LNCaP clone FGC (cell line): ENCODE results near the gene HINFP.

Experiments used
- DNase-seq: peaks from one replicate; pipeline ENCODE4 v3.0.0-alpha.2; 2011; ENCODE audit warnings: low read depth
- H3K4me3 ChIP-seq: 2 replicates; pipeline ENCODE4 v1.5.1; 2011; ENCODE audit warnings: mild to moderate bottlenecking, low read depth, low read length, control low read depth
- CTCF ChIP-seq: IDR thresholded peaks from 2 replicates; pipeline ENCODE4 v1.5.1; 2012; ENCODE audit warnings: mild to moderate bottlenecking; ENCODE audit not compliant: control insufficient read depth, insufficient read depth; ENCODE audit errors: extremely low read depth

Gene HINFP

DNA sequence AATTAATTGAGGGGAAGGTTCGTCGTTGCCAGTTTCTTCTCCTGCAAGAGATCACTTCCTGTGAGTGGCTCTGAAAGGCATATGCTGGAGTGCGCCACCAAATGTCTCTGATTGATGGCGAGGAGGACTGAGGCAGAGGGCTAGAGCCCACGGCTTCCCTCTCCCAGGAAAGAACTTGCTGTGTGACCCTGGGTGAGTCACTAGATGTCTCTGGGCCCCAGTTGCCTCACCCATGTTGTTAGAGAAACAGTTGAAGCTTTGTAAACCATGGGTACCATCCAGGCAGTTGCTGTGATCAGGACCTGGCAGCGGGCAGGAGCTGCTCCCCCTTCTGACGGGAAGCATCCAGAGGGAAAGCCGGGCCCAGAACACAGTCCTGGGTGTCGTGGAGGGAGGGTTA is 30.7 kb downstream of the HINFP start:
- DNase-seq, result no peak
- TF ChIP-seq CTCF, result no peak
- no peak overlapping the region for H3K4me3 ChIP-seq

DNA sequence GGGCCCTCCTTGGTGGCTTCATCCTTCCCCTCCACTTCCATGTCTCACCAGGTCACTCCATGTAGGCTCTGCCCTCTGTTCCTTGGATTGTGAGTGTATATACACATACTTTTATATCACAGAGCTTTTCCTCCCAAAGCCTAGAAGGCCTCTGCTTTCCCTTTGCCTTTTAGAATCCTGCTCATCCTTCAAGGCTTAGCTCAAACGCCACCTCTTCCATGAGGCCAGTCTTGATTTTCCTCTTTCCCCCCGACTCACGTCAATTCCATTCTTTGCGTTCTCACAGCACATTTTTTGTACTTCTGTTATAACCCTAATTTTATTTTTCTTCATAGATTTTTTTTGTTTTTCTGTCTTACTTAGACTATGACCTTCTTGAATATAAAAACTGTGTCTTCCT is 31.2 kb downstream of the HINFP start:
- TF ChIP-seq CTCF, result no peak
- H3K4me3 ChIP-seq, result no peak overlapping the region
- no peak for DNase-seq

DNA sequence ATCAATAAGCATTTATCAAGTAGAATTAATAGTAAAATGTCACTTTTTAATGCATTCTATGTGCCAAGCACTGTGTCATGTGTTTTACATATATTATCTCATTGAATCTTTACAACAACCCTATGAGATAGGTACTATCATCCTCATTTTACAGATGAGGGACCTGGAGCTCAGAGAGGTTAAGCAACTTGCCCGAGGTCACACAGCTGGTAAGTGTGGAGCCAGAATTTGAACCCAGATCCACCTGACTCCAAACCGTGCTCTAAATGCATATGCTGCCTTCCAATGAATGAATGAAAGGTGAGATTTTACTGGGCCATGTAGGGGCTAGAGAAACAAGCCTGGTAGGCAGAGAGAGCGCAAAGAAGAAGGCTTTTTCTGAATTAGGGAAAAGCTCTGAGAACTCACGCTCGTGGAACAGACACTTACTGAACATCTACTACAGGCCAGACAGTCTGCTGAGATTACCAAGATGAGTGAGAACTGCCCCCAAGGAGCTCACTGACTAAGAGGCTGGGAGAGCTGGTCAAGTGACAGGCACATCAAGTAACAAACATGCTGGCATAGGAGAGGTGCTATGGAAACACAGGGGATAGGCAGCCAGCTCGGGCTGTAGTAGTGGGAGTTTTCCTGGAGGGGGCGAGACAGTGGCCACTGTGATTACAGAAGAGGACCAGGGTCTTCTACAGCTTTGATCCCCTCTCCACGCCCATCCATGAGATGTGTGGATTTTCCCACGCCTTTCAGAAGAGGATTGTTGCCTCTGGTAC is 31.9 kb downstream of the HINFP start:
- H3K4me3 ChIP-seq, result no peak overlapping the region
- TF ChIP-seq CTCF, result no peak
- no peak for DNase-seq

GRCh38 chr11:119154178-119154577 is 32.8 kb downstream of the HINFP start:
- no peak for DNase-seq
- TF ChIP-seq CTCF, result no peak
- no peak overlapping the region for H3K4me3 ChIP-seq

GRCh38 chr11:119155733-119156492 is 34.5 kb downstream of the HINFP start:
- no peak for TF ChIP-seq CTCF
- DNase-seq, result no peak
- no peak overlapping the region for H3K4me3 ChIP-seq

DNA sequence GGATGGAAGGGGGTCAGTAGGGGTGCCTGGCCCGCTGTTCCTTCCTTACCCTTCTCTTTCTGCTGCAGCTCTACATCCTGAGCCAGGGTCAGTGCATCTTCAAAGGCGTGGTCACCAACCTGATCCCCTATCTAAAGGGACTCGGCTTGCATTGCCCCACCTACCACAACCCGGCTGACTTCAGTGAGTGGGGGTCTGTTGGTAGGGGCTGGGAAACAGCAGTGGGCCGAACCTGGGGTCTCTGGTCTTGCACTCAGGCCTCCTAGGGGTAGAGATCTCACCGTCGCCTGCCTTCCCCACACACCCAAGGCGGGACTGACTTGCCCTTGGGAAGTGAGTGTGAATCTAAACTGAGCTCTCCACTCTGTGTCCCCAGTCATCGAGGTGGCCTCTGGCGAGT is 35.1 kb downstream of the HINFP start:
- no peak for TF ChIP-seq CTCF
- H3K4me3 ChIP-seq, result no peak overlapping the region
- DNase-seq, result no peak
